Mesenchymal stem cell (in vitro differentiated cells and primary cell): ENCODE measurements around the gene SLC24A3.

Experiments
- DNase-seq: peaks from one replicate; pipeline ENCODE4 v3.0.0-alpha.2; 2013
- H2AFZ ChIP-seq: one replicate; pipeline ENCODE4 v1.6.1; 2013; ENCODE audit warnings: low read depth, mild to moderate bottlenecking, control low read depth, inconsistent platforms, low read length, moderate library complexity
- H2AK5ac ChIP-seq: 2 replicates; pipeline ENCODE4 v1.6.1; 2013; ENCODE audit warnings: low read length, moderate library complexity, mild to moderate bottlenecking, inconsistent platforms; ENCODE audit not compliant: severe bottlenecking
- H2BK120ac ChIP-seq: one replicate; pipeline ENCODE4 v1.6.1; 2013; ENCODE audit warnings: low read depth, mild to moderate bottlenecking, inconsistent platforms, low read length, moderate library complexity
- H2BK12ac ChIP-seq, 2 experiments: one replicate each; pipeline ENCODE4 v1.6.1; 2013; ENCODE audit warnings: inconsistent platforms in 2 of 2, low read length in 2 of 2, mild to moderate bottlenecking in 2 of 2, moderate library complexity in 2 of 2, control low read depth in 1 of 2
- H2BK15ac ChIP-seq: one replicate; pipeline ENCODE4 v1.6.1; 2013; ENCODE audit warnings: mild to moderate bottlenecking, low read depth, inconsistent platforms; ENCODE audit not compliant: poor library complexity, severe bottlenecking
- H2BK5ac ChIP-seq: 2 replicates; pipeline ENCODE4 v1.6.1; 2013; ENCODE audit warnings: low read depth, mild to moderate bottlenecking, low read length, control low read depth, inconsistent platforms; ENCODE audit not compliant: poor library complexity, severe bottlenecking
- H3K14ac ChIP-seq, 2 experiments: one replicate each; pipeline ENCODE4 v1.6.1; 2013; ENCODE audit warnings: inconsistent platforms in 2 of 2, low read length in 2 of 2, control low read depth in 1 of 2, mild to moderate bottlenecking in 1 of 2, moderate library complexity in 1 of 2
- H3K18ac ChIP-seq, 2 experiments: one replicate each; pipeline ENCODE4 v1.6.1; 2013; ENCODE audit warnings: inconsistent platforms in 2 of 2, low read length in 2 of 2, control low read depth in 1 of 2, low read depth in 1 of 2, mild to moderate bottlenecking in 1 of 2
- H3K23ac ChIP-seq, 2 experiments: one replicate each; pipeline ENCODE4 v1.6.1; 2013; ENCODE audit warnings: inconsistent platforms in 2 of 2, low read length in 2 of 2, mild to moderate bottlenecking in 2 of 2, moderate library complexity in 2 of 2, control low read depth in 1 of 2
- H3K27ac ChIP-seq: 2 replicates; pipeline ENCODE4 v1.5.1; 2013; ENCODE audit warnings: mild to moderate bottlenecking, moderate library complexity, low read length, control low read depth, inconsistent platforms; ENCODE audit not compliant: poor library complexity, severe bottlenecking
- H3K27me3 ChIP-seq, 2 experiments: 2 replicates each; pipeline versions ENCODE4 v1.6.1 to v1.7.0; 2013; ENCODE audit warnings: low read length in 2 of 2, mild to moderate bottlenecking in 2 of 2, moderate library complexity in 2 of 2, control low read depth in 1 of 2, inconsistent platforms in 1 of 2; ENCODE audit not compliant: control insufficient read depth in 1 of 2, insufficient read depth in 1 of 2
- H3K36me3 ChIP-seq, 2 experiments: 2 replicates each; pipeline versions ENCODE4 v1.6.1 to v1.7.0; 2013; ENCODE audit warnings: low read length in 2 of 2, control low read depth in 1 of 2, inconsistent platforms in 1 of 2, low read depth in 1 of 2, mild to moderate bottlenecking in 1 of 2; ENCODE audit not compliant: insufficient read depth in 2 of 2, control insufficient read depth in 1 of 2
- H3K4ac ChIP-seq, 2 experiments: one replicate each; pipeline ENCODE4 v1.6.1; 2013; ENCODE audit warnings: inconsistent platforms in 2 of 2, low read length in 2 of 2, mild to moderate bottlenecking in 2 of 2, moderate library complexity in 2 of 2, control low read depth in 1 of 2, low read depth in 1 of 2
- H3K4me1 ChIP-seq: 2 replicates; pipeline ENCODE4 v1.6.1; 2013; ENCODE audit warnings: low read depth, low read length, control low read depth; ENCODE audit not compliant: control insufficient read depth, insufficient read depth
- H3K4me2 ChIP-seq: 2 replicates; pipeline ENCODE4 v1.6.1; 2013; ENCODE audit warnings: low read length, mild to moderate bottlenecking, inconsistent platforms; ENCODE audit not compliant: poor library complexity, severe bottlenecking
- H3K4me3 ChIP-seq, 2 experiments: 2 replicates each; pipeline versions ENCODE4 v1.5.1 to v1.7.0; 2013; ENCODE audit warnings: low read length in 2 of 2, mild to moderate bottlenecking in 2 of 2, control low read depth in 1 of 2, low read depth in 1 of 2; ENCODE audit not compliant: insufficient read depth in 1 of 2
- H3K79me1 ChIP-seq: replicated peaks from 2 replicates; pipeline ENCODE4 v1.6.1; 2013; ENCODE audit warnings: mild to moderate bottlenecking, control low read depth, low read length, inconsistent platforms; ENCODE audit not compliant: poor library complexity, severe bottlenecking
- H3K9ac ChIP-seq: 2 replicates; pipeline ENCODE4 v1.7.0; 2013; ENCODE audit warnings: mild to moderate bottlenecking, low read length, moderate library complexity
- H3K9me3 ChIP-seq: 2 replicates; pipeline ENCODE4 v1.7.0; 2013; ENCODE audit warnings: mild to moderate bottlenecking, low read length; ENCODE audit not compliant: control insufficient read depth
- H4K8ac ChIP-seq: one replicate; pipeline ENCODE4 v1.6.1; 2013; ENCODE audit warnings: inconsistent platforms, mild to moderate bottlenecking, low read length, moderate library complexity
- H4K91ac ChIP-seq: one replicate; pipeline ENCODE4 v1.6.1; 2013; ENCODE audit warnings: mild to moderate bottlenecking, low read length, inconsistent platforms
- WGBS: methylation state at CpG from one replicate; pipeline ENCODE4 v1.1.7; 2013; ENCODE audit warnings: mixed read lengths; 5-methylcytosine and 5-hydroxymethylcytosine counted together

Gene SLC24A3

DNA sequence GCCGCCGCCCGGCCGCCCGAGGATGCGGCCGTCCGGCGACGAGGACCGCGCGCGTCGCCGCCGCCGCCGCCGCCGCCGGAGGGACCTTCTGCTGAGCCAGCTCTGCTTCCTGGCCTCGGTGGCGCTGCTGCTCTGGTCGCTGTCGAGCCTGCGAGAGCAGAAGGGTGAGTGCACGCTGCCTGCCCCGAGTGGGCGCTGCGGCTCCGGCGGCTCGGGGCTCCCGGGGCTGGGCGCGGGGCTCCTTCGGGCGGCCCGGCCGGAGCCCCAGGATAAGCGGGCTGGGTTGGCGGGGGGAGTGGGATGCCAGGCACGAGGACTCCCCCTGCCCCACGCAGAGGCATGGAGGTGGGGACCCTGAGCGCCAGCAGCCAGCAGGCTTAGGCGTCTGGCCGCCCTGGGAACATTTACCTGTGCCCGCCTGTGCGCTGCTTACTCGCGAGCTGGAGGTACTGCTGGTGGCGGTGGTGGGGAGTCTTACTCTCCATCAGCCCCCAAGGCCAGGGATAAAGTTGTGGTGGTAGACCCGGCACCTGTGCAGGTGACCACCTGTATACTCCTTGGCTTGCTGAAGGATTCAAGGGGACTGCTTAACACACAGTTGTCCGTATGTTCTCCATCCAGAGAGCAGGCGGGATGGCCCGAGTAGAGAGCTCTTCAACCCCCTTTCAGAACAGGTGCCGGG is 520 bp downstream of the SLC24A3 start:
- Histone ChIP-seq H3K23ac (no peak overlapping the region), H2AK5ac (no peak overlapping the region), H3K4me1 (peaks cover 11% of the 10 kb centered on the region), H2AFZ (no peak overlapping the region), H3K27me3 (peaks cover 55 to 60% of the 10 kb centered on the region in 2 experiments), H2BK5ac (no peak overlapping the region), H4K91ac (no peak overlapping the region), H4K8ac (no peak overlapping the region), H3K36me3 (no peaks in the 10 kb centered on the region), H2BK120ac (no peak overlapping the region), H3K4me2 (peak overlapping the region; percentile 50), H3K27ac (no peak overlapping the region), H3K9me3 (no peaks in the 10 kb centered on the region), H2BK12ac (no peak overlapping the region), H2BK15ac (no peak overlapping the region), H3K9ac (no peak overlapping the region), H3K4me3 (peak overlapping the region in 1 of 2 experiments; percentile 15), H3K79me1 (no peaks in the 10 kb centered on the region), H3K18ac (no peak overlapping the region), H3K4ac (no peak overlapping the region), H3K14ac (no peak overlapping the region)
- peak; percentile 15 for DNase-seq
- 15% methylated on average over 28 of the region's 58 CpGs for WGBS

DNA sequence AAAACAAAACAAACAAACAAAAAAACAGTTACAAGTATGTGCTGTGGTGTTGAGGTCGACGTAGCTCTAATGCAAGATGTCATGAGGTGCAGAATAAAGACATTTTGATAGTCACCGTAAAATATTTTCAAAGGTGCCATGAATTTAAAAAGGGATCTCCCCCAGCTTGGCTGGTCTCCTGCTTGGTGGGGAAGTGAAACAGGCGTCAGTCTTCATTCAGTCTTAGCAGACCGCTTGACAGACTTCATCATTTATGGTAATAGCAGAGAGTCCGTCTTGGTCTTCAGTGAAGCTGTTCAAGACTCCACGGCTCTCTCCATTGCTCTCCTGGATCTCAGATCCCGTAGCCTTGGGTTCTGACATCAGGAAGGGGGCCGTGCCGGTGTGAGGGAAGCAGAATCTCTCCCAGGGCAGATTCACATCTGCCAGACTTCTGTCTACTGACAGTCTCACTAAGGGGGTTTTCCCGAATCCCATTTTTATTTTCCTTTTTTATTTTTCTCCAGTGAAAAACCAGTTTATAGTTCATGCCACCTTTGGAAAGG is 1.6 kb downstream of the SLC24A3 start:
- no peak overlapping the region for H3K18ac ChIP-seq
- H3K4ac ChIP-seq: no peak overlapping the region
- no peak overlapping the region for H3K14ac ChIP-seq
- H4K8ac ChIP-seq: no peak overlapping the region
- no peak overlapping the region for H4K91ac ChIP-seq
- H2BK15ac ChIP-seq: no peak overlapping the region
- H2BK120ac ChIP-seq: no peak overlapping the region
- WGBS: 86% methylated on average over 11 of the region's 11 CpGs
- DNase-seq: no peak
- no peak overlapping the region for H3K4me2 ChIP-seq
- no peak overlapping the region for H3K27ac ChIP-seq
- no peaks in the 10 kb centered on the region for H3K79me1 ChIP-seq
- H2BK12ac ChIP-seq: no peak overlapping the region
- H3K4me3 ChIP-seq: no peak overlapping the region
- H3K4me1 ChIP-seq: peaks cover 11% of the 10 kb centered on the region
- H3K9ac ChIP-seq: no peak overlapping the region
- H3K9me3 ChIP-seq: no peaks in the 10 kb centered on the region
- no peaks in the 10 kb centered on the region for H3K36me3 ChIP-seq
- H3K23ac ChIP-seq: no peak overlapping the region
- no peak overlapping the region for H2AK5ac ChIP-seq
- no peak overlapping the region for H2BK5ac ChIP-seq
- H3K27me3 ChIP-seq: peaks cover 51 to 61% of the 10 kb centered on the region in 2 experiments
- no peak overlapping the region for H2AFZ ChIP-seq

DNA sequence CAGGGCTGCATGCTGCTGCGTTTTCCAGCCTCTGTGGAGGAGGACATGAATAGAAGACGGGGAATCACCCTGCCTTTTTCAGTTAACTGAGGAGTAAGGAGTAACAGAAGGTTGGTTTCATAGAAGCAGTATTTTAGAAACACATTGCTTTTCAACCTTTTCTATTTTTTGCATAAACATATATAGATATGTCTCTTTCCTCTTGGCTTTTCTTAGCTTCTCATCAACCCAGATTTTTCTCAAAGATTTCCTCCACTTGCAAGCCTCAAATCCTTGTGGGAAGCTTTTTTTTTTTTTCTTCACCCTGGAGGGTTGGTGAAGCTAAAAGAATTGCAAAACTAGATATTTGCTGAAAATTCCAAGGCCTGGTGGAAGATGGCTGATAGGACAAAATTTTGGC is 6.0 kb downstream of the SLC24A3 start:
- H3K18ac ChIP-seq: no peak overlapping the region
- no peak overlapping the region for H2BK120ac ChIP-seq
- H3K27me3 ChIP-seq: peaks cover 18 to 38% of the 10 kb centered on the region in 2 experiments
- H3K4me2 ChIP-seq: no peak overlapping the region
- H4K8ac ChIP-seq: no peak overlapping the region
- H3K79me1 ChIP-seq: no peaks in the 10 kb centered on the region
- H3K9me3 ChIP-seq: no peaks in the 10 kb centered on the region
- H2BK15ac ChIP-seq: no peak overlapping the region
- no peak overlapping the region for H2AFZ ChIP-seq
- H3K36me3 ChIP-seq: no peaks in the 10 kb centered on the region
- H3K4me3 ChIP-seq: no peak overlapping the region
- no peak overlapping the region for H3K14ac ChIP-seq
- no peak overlapping the region for H3K27ac ChIP-seq
- H2AK5ac ChIP-seq: no peak overlapping the region
- no peak overlapping the region for H3K9ac ChIP-seq
- no peaks in the 10 kb centered on the region for H3K4me1 ChIP-seq
- no peak overlapping the region for H2BK12ac ChIP-seq
- H4K91ac ChIP-seq: no peak overlapping the region
- H2BK5ac ChIP-seq: no peak overlapping the region
- no peak overlapping the region for H3K4ac ChIP-seq
- DNase-seq: no peak
- WGBS: 52% methylated on average over 2 of the region's 2 CpGs
- no peak overlapping the region for H3K23ac ChIP-seq

DNA sequence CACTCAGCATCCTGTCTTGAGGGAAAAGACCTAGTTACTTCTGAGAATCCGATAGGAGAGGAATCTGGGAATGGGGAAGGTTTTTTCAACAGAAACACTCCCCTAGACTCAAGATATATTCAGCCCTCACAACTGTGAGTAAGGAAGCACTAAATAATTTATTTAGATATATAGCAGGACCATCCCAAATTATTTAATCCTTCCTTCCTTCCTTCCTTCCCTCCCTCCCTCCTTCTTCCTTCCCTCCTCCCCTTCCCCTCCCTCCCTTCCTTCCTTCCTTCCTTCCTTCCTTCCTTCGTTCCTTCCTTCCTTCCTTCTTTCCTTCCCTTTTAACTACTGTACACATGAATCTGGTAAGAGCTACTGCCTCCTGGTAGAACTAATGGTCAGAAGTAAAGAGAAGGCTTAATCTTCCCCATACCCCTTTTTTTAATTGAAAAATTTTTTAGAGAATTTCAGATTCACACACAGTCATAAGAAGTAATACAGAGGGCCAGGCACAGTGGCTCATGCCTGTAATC is 10.1 kb downstream of the SLC24A3 start:
- Histone ChIP-seq H3K4ac (no peak overlapping the region), H3K36me3 (no peaks in the 10 kb centered on the region), H2BK15ac (no peak overlapping the region), H3K9ac (no peak overlapping the region), H3K18ac (no peak overlapping the region), H3K9me3 (no peaks in the 10 kb centered on the region), H3K4me3 (no peak overlapping the region), H3K27ac (no peak overlapping the region), H3K4me1 (no peaks in the 10 kb centered on the region), H2BK5ac (no peak overlapping the region), H3K14ac (no peak overlapping the region), H2AFZ (no peak overlapping the region), H2BK120ac (no peak overlapping the region), H3K27me3 (peaks cover 0 to 9% of the 10 kb centered on the region in 2 experiments), H2AK5ac (no peak overlapping the region), H3K23ac (no peak overlapping the region), H4K8ac (no peak overlapping the region), H4K91ac (no peak overlapping the region), H3K79me1 (no peaks in the 10 kb centered on the region), H2BK12ac (no peak overlapping the region), H3K4me2 (no peak overlapping the region)
- no CpG with 5 or more reads among the region's 2 CpGs for WGBS
- no peak for DNase-seq
